NB4 (cell line): Measurements from ENCODE around the gene GABRQ.

Source experiments
- CTCF ChIP-seq: IDR thresholded peaks from one replicate; pipeline ENCODE4 v1.5.1; 2012; ENCODE audit warnings: low read depth, low read length
- POLR2A ChIP-seq: IDR thresholded peaks from 2 replicates; pipeline ENCODE4 v1.6.1; 2011; ENCODE audit warnings: mild to moderate bottlenecking; ENCODE audit not compliant: insufficient read length; ENCODE audit errors: extremely low read depth

GRCh38 chrX:152614791-152615190 is 22.9 kb upstream of the GABRQ start:
- TF ChIP-seq CTCF: no peak
- TF ChIP-seq POLR2A: no peak
